Uterus (tissue), 2 donors: ENCODE data around the gene CFAP69.

Experiments used
- CTCF ChIP-seq, 4 experiments: fragments of 200-600 bp in 2 of 4; fragments of 450-650 bp in 2 of 4; sonication (generic) in 2 of 4; IDR thresholded peaks; one replicate each; pipeline ENCODE4 v1.5.1; 2016 to 2019; ENCODE audit warnings: antibody characterized with exemption in 4 of 4, mild to moderate bottlenecking in 2 of 4, moderate library complexity in 1 of 4
- POLR2A ChIP-seq, 2 donors: fragments of 450-650 bp; IDR thresholded peaks; one replicate each; pipeline ENCODE4 v1.6.1; 2016; ENCODE audit warnings: antibody characterized with exemption in 2 of 2, mild to moderate bottlenecking in 1 of 2, moderate library complexity in 1 of 2

- TF ChIP-seq CTCF (IDR thresholded peaks at IDR 0.05), result no peak
- no peak for TF ChIP-seq POLR2A (IDR thresholded peaks at IDR 0.05)
Observed at GRCh38 chr7:90303241-90303640, 58.3 kb downstream of the CFAP69 start.
